H9 (cell line): ENCODE measurements around the gene DISP3. TPM values are rescaled to one million over a fixed set of nuclear protein-coding genes. Genes with fewer than 3 reads are reported as not detected.

Experiments
- DNase-seq: peaks from one replicate; pipeline ENCODE4 v3.0.0-alpha.2; 2017
- H2AFZ ChIP-seq: one replicate; pipeline ENCODE4 v1.6.1; 2013; ENCODE audit warnings: mild to moderate bottlenecking, low read length, control low read depth, moderate library complexity
- H2AK5ac ChIP-seq: 2 replicates; pipeline ENCODE4 v1.6.1; 2013; ENCODE audit warnings: low read length, control low read depth, mixed read lengths; ENCODE audit not compliant: insufficient read length
- H2BK120ac ChIP-seq: one replicate; pipeline ENCODE4 v1.6.1; 2013; ENCODE audit warnings: low read depth, mild to moderate bottlenecking, low read length, control low read depth, inconsistent platforms; ENCODE audit not compliant: poor library complexity, severe bottlenecking
- H2BK12ac ChIP-seq: 2 replicates; pipeline ENCODE4 v1.6.1; 2013; ENCODE audit warnings: low read length, control low read depth, mixed read lengths, low read depth; ENCODE audit not compliant: insufficient read length
- H2BK15ac ChIP-seq: 2 replicates; pipeline ENCODE4 v1.6.1; 2013; ENCODE audit warnings: low read depth, low read length, control low read depth
- H2BK20ac ChIP-seq: one replicate; pipeline ENCODE4 v1.6.1; 2013; ENCODE audit warnings: low read depth, mild to moderate bottlenecking, low read length, control low read depth, inconsistent platforms; ENCODE audit not compliant: poor library complexity, severe bottlenecking
- H2BK5ac ChIP-seq: 2 replicates; pipeline ENCODE4 v1.6.1; 2013; ENCODE audit warnings: low read length, control low read depth, mixed read lengths; ENCODE audit not compliant: insufficient read length
- H3K14ac ChIP-seq: 2 replicates; pipeline ENCODE4 v1.6.1; 2013; ENCODE audit warnings: low read length, control low read depth; ENCODE audit not compliant: insufficient read depth
- H3K18ac ChIP-seq: 2 replicates; pipeline ENCODE4 v1.6.1; 2013; ENCODE audit warnings: low read depth, mild to moderate bottlenecking, mixed read lengths, low read length, control low read depth; ENCODE audit not compliant: insufficient read length
- H3K23ac ChIP-seq: 2 replicates; pipeline ENCODE4 v1.6.1; 2013; ENCODE audit warnings: low read length, control low read depth, mixed read lengths, low read depth; ENCODE audit not compliant: insufficient read length
- H3K23me2 ChIP-seq: 2 replicates; pipeline ENCODE4 v1.6.1; 2013; ENCODE audit warnings: low read depth, mild to moderate bottlenecking, mixed read lengths, low read length, control low read depth; ENCODE audit not compliant: insufficient read length, poor library complexity, severe bottlenecking
- H3K27ac ChIP-seq: 2 replicates; pipeline ENCODE4 v1.5.1; 2013; ENCODE audit warnings: low read length, control low read depth, mixed read lengths, low read depth; ENCODE audit not compliant: insufficient read length
- H3K27me3 ChIP-seq: 2 replicates; pipeline ENCODE4 v1.6.1; 2013; ENCODE audit warnings: low read length, control low read depth, inconsistent platforms; ENCODE audit not compliant: insufficient read depth
- H3K4ac ChIP-seq: 2 replicates; pipeline ENCODE4 v1.6.1; 2013; ENCODE audit warnings: low read depth, mild to moderate bottlenecking, control low read depth, inconsistent platforms, low read length, moderate library complexity
- H3K4me1 ChIP-seq: 2 replicates; pipeline ENCODE4 v1.6.1; 2013; ENCODE audit warnings: low read length, control low read depth, inconsistent platforms; ENCODE audit not compliant: insufficient read depth
- H3K4me2 ChIP-seq: 2 replicates; pipeline ENCODE4 v1.6.1; 2013; ENCODE audit warnings: low read length, control low read depth, mixed read lengths; ENCODE audit not compliant: insufficient read length, insufficient read depth
- H3K56ac ChIP-seq: 2 replicates; pipeline ENCODE4 v1.6.1; 2013; ENCODE audit warnings: low read depth, mild to moderate bottlenecking, mixed read lengths, low read length, control low read depth; ENCODE audit not compliant: insufficient read length
- H3K79me1 ChIP-seq: 2 replicates; pipeline ENCODE4 v1.6.1; 2013; ENCODE audit warnings: low read depth, mild to moderate bottlenecking, moderate library complexity, low read length, control low read depth, inconsistent platforms; ENCODE audit not compliant: insufficient read depth, poor library complexity, severe bottlenecking
- H3K79me2 ChIP-seq: 2 replicates; pipeline ENCODE4 v1.6.1; 2013; ENCODE audit warnings: low read length, control low read depth, inconsistent platforms; ENCODE audit not compliant: insufficient read depth
- H3K9ac ChIP-seq: 2 replicates; pipeline ENCODE4 v1.6.1; 2013; ENCODE audit warnings: low read length, control low read depth, mixed read lengths; ENCODE audit not compliant: insufficient read length; ENCODE audit errors: extremely low read depth
- H3K9me3 ChIP-seq: one replicate; pipeline ENCODE4 v1.6.1; 2013; ENCODE audit warnings: low read depth, low read length, inconsistent platforms; ENCODE audit not compliant: control insufficient read depth
- H3T11ph ChIP-seq: one replicate; pipeline ENCODE4 v1.6.1; 2013; ENCODE audit warnings: mild to moderate bottlenecking, low read length, control low read depth, inconsistent platforms
- H4K20me1 ChIP-seq: one replicate; pipeline ENCODE4 v1.6.1; 2013; ENCODE audit not compliant: control insufficient read depth, insufficient read length, insufficient read depth
- H4K5ac ChIP-seq: 2 replicates; pipeline ENCODE4 v1.6.1; 2013; ENCODE audit warnings: low read depth, mild to moderate bottlenecking, mixed read lengths, low read length, control low read depth; ENCODE audit not compliant: insufficient read length
- H4K8ac ChIP-seq: replicated peaks from 2 replicates; pipeline ENCODE4 v1.6.1; 2013; ENCODE audit warnings: low read length, control low read depth, mixed read lengths, low read depth; ENCODE audit not compliant: insufficient read length
- H4K91ac ChIP-seq: 2 replicates; pipeline ENCODE4 v1.6.1; 2013; ENCODE audit warnings: low read depth, mild to moderate bottlenecking, moderate library complexity, mixed read lengths, low read length, control low read depth; ENCODE audit not compliant: insufficient read length
- H3K27ac Mint-ChIP-seq, 3 experiments: 2 replicates in 2 of 3; 3 replicates in 1 of 3; pipeline ENCODE4 v1.8.0; 2020 to 2021; ENCODE audit warnings: mixed read lengths in 3 of 3, mild to moderate bottlenecking in 1 of 3, moderate library complexity in 1 of 3
- H3K27me3 Mint-ChIP-seq: 2 replicates; pipeline ENCODE4 v1.8.0; 2021; ENCODE audit warnings: low read depth, mild to moderate bottlenecking, moderate library complexity, mixed read lengths
- H3K36me3 Mint-ChIP-seq, 3 experiments: 2 replicates in 2 of 3; 3 replicates in 1 of 3; pipeline ENCODE4 v1.8.0; 2020 to 2021; ENCODE audit warnings: low read depth in 3 of 3, mixed read lengths in 3 of 3; ENCODE audit not compliant: insufficient read depth in 1 of 3
- H3K4me1 Mint-ChIP-seq, 2 experiments: 2 replicates each; pipeline ENCODE4 v1.8.0; 2020; ENCODE audit warnings: mixed read lengths in 2 of 2
- H3K4me3 Mint-ChIP-seq, 2 experiments: 2 replicates in 1 of 2; 3 replicates in 1 of 2; pipeline ENCODE4 v1.8.0; 2020 to 2021; ENCODE audit warnings: mild to moderate bottlenecking in 2 of 2, mixed read lengths in 2 of 2, moderate library complexity in 1 of 2
- H3K9me3 Mint-ChIP-seq, 2 experiments: 2 replicates in 1 of 2; 3 replicates in 1 of 2; pipeline ENCODE4 v1.8.0; 2020; ENCODE audit warnings: mild to moderate bottlenecking in 2 of 2, mixed read lengths in 2 of 2, moderate library complexity in 1 of 2
- CTCF ChIP-seq: fragments of 200-600 bp; sonication (generic); conservative IDR thresholded peaks from 3 replicates; pipeline ENCODE4 v1.8.0; 2021; ENCODE audit warnings: antibody characterized with exemption, mild to moderate bottlenecking
- WGBS: extraction: QIAGEN DNeasy Blood & Tissue Kit; methylation state at CpG from one replicate; pipeline ENCODE4 v1.1.7; 2013; ENCODE audit warnings: missing lambda C conversion rate, low lambda C conversion rate, mixed read lengths; ENCODE audit not compliant: insufficient read length; ENCODE audit errors: extremely low coverage; 5-methylcytosine and 5-hydroxymethylcytosine counted together
- total RNA-seq: library from RNA; stranded (reverse); gene quantifications from 2 replicates; pipeline ENCODE4 v1.2.1, GENCODE V29; 2021

Gene DISP3
- total RNA-seq, 1 experiment from 2014 or later = 3.5 TPM

- Mint-ChIP-seq H3K4me3 (no peak overlapping the region), H3K27me3 (no peaks in the 10 kb centered on the region), H3K27ac (peak overlapping the region in 2 of 3 experiments; percentile 39 to 62; a peak in 1 of 7 replicates), H3K36me3 (peaks cover 2 to 5% (median 2%) of the 10 kb centered on the region in 3 experiments; a peak in 2 of 7 replicates), H3K9me3 (no peaks in the 10 kb centered on the region; a peak in 1 of 5 replicates), H3K4me1 (peaks cover 9 to 15% of the 10 kb centered on the region in 2 experiments)
- H3K27me3 ChIP-seq = no peaks in the 10 kb centered on the region
- no peak overlapping the region for H2BK12ac ChIP-seq
- no peak overlapping the region for H2BK5ac ChIP-seq
- no peak overlapping the region for H3K56ac ChIP-seq
- H3K27ac ChIP-seq = no peak overlapping the region
- WGBS = no CpG with 5 or more reads among the region's 34 CpGs
- no peak overlapping the region for H3T11ph ChIP-seq
- H3K23ac ChIP-seq = no peak overlapping the region
- no peak overlapping the region for H4K5ac ChIP-seq
- no peaks in the 10 kb centered on the region for H3K9me3 ChIP-seq
- H3K4ac ChIP-seq = no peak overlapping the region
- no peaks in the 10 kb centered on the region for H3K23me2 ChIP-seq
- H2BK15ac ChIP-seq = no peak overlapping the region
- H3K79me1 ChIP-seq = no peaks in the 10 kb centered on the region
- no peak overlapping the region for H3K4me2 ChIP-seq
- H3K9ac ChIP-seq = no peak overlapping the region
- H4K20me1 ChIP-seq = no peaks in the 10 kb centered on the region
- H3K4me1 ChIP-seq = no peaks in the 10 kb centered on the region; the same call in 1 of the 2 replicates
- H3K14ac ChIP-seq = no peak overlapping the region; the same call in 1 of the 2 replicates
- H4K8ac ChIP-seq = no peak overlapping the region
- H2BK120ac ChIP-seq = no peak overlapping the region
- no peak for TF ChIP-seq CTCF
- H2AK5ac ChIP-seq = no peak overlapping the region
- no peaks in the 10 kb centered on the region for H3K79me2 ChIP-seq
- H2BK20ac ChIP-seq = no peak overlapping the region
- H4K91ac ChIP-seq = no peak overlapping the region
- H2AFZ ChIP-seq = no peak overlapping the region
- peak; percentile 14 for DNase-seq
- no peak overlapping the region for H3K18ac ChIP-seq
These were observed 51.1 kb downstream of the DISP3 start for GRCh38 chr1:11529763-11530730.
